SK-N-MC (cell line): ENCODE data around the gene WNT6.

Experiments
- DNase-seq: peaks from one replicate; pipeline ENCODE4 v3.0.0-alpha.2; 2011; ENCODE audit warnings: low read depth, low spot score
- H3K27ac ChIP-seq: fragments of 200-600 bp; sonication (generic); 2 replicates; pipeline ENCODE4 v1.5.1; 2016; ENCODE audit warnings: mixed run types
- H3K36me3 ChIP-seq: fragments of 200-600 bp; sonication (generic); 2 replicates; pipeline ENCODE4 v1.6.1; 2017; ENCODE audit warnings: antibody characterized with exemption, low read length, mixed read lengths; ENCODE audit not compliant: insufficient read depth
- H3K4me3 ChIP-seq: fragments of 200-600 bp; sonication (generic); 2 replicates; pipeline ENCODE4 v1.5.1; 2016
- H3K9ac ChIP-seq: fragments of 200-600 bp; sonication (generic); 2 replicates; pipeline ENCODE4 v1.8.0; 2017; ENCODE audit warnings: mixed run types, mixed read lengths; ENCODE audit not compliant: insufficient read length
- H3K9me3 ChIP-seq: fragments of 200-600 bp; sonication (generic); 2 replicates; pipeline ENCODE4 v1.6.1; 2017; ENCODE audit warnings: low read depth, mild to moderate bottlenecking, antibody characterized with exemption, low read length, moderate library complexity, mixed read lengths
- EZH2 ChIP-seq: fragments of 200-600 bp; sonication (generic); IDR thresholded peaks from one replicate; pipeline ENCODE4 v1.6.1; 2017; ENCODE audit warnings: antibody characterized with exemption
- FOXP2 ChIP-seq: optimal IDR thresholded peaks from 2 replicates; pipeline ENCODE3; 2011; ENCODE audit warnings: mild to moderate bottlenecking, moderate library complexity; ENCODE audit not compliant: insufficient read depth; ENCODE audit errors: extremely low read length, control extremely low read depth
- POLR2AphosphoS5 ChIP-seq: IDR thresholded peaks from 2 replicates; pipeline ENCODE4 v1.6.1; 2012; ENCODE audit warnings: mild to moderate bottlenecking, low read depth, low read length, borderline replicate concordance

WNT6 gene

DNA sequence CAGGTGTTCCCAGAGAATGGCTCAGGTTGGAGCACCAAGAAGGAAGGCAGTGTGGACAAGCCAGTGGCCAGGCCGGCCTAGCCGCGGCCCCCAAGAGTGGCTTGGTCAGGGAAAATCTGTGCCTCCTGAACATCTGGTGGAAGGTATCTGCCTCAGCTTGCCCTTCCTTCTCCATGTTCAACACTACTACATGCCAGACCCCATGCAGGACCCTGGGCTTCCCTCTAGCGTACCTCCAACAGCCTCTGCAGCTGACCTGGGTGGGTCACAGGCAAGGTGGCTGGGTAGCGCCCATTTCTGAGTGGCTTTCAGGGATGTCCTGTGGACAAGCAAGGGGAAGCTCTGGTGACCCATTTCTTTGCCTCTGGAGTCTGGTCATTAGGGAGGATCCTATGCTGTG, 28.7 kb downstream of the WNT6 start:
- no peak for TF ChIP-seq FOXP2
- no peak for TF ChIP-seq POLR2AphosphoS5
- TF ChIP-seq EZH2 = no peak
- Histone ChIP-seq H3K4me3 (no peak overlapping the region), H3K9ac (no peak overlapping the region), H3K9me3 (no peaks in the 10 kb centered on the region), H3K27ac (0 out of 2 replicates have a peak overlapping the region, but pooled peaks have one; percentile 42), H3K36me3 (peaks cover 5% of the 10 kb centered on the region; the same call in 1 of the 2 replicates)
- no peak for DNase-seq

DNA sequence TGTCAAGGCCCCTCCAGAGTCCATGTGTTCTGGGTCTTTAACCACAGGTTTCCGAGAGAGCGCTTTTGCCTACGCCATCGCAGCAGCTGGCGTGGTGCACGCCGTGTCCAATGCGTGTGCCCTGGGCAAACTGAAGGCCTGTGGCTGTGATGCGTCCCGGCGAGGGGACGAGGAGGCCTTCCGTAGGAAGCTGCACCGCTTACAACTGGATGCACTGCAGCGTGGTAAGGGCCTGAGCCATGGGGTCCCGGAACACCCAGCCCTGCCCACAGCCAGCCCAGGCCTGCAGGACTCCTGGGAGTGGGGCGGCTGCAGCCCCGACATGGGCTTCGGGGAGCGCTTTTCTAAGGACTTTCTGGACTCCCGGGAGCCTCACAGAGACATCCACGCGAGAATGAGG, 30.3 kb downstream of the WNT6 start:
- H3K4me3 ChIP-seq = no peak overlapping the region
- no peak overlapping the region for H3K27ac ChIP-seq
- H3K36me3 ChIP-seq = peaks cover 5% of the 10 kb centered on the region; the same call in 1 of the 2 replicates
- H3K9ac ChIP-seq = no peak overlapping the region
- TF ChIP-seq FOXP2 (no peak), EZH2 (no peak), POLR2AphosphoS5 (no peak)
- H3K9me3 ChIP-seq = no peaks in the 10 kb centered on the region
- no peak for DNase-seq

GRCh38 chr2:218890369-218890768, 30.8 kb downstream of the WNT6 start:
- Histone ChIP-seq H3K36me3 (peaks cover 5% of the 10 kb centered on the region; the same call in 1 of the 2 replicates), H3K4me3 (no peak overlapping the region), H3K27ac (no peak overlapping the region), H3K9me3 (no peaks in the 10 kb centered on the region), H3K9ac (no peak overlapping the region)
- DNase-seq = no peak
- TF ChIP-seq FOXP2 = no peak
- no peak for TF ChIP-seq POLR2AphosphoS5
- TF ChIP-seq EZH2 = no peak

- Histone ChIP-seq H3K27ac (peak overlapping the region; percentile 11), H3K9ac (no peak overlapping the region), H3K9me3 (no peaks in the 10 kb centered on the region), H3K4me3 (peak overlapping the region; percentile 80; the same call in 1 of the 2 replicates), H3K36me3 (peaks cover 5% of the 10 kb centered on the region; the same call in 1 of the 2 replicates)
- TF ChIP-seq POLR2AphosphoS5 = no peak
- TF ChIP-seq FOXP2 = no peak
- no peak for TF ChIP-seq EZH2
- no peak for DNase-seq
These were observed 31.9 kb downstream of the WNT6 start for GRCh38 chr2:218891275-218892135.

GRCh38 chr2:218892693-218893348, 33.2 kb downstream of the WNT6 start:
- H3K9me3 ChIP-seq = no peaks in the 10 kb centered on the region
- no peak for DNase-seq
- peak overlapping the region; percentile 80 for H3K4me3 ChIP-seq
- TF ChIP-seq FOXP2 = no peak
- peak; percentile 55 for TF ChIP-seq POLR2AphosphoS5
- H3K27ac ChIP-seq = peak overlapping the region; percentile 86
- H3K36me3 ChIP-seq = peaks cover 5% of the 10 kb centered on the region; the same call in 1 of the 2 replicates
- peak overlapping the region; percentile 53 for H3K9ac ChIP-seq

GRCh38 chr2:218893349-218894150, 33.9 kb downstream of the WNT6 start:
- no peak for DNase-seq
- Histone ChIP-seq H3K36me3 (peaks cover 5% of the 10 kb centered on the region; the same call in 1 of the 2 replicates), H3K4me3 (peak overlapping the region; percentile 80), H3K9ac (peak overlapping the region; percentile 53), H3K27ac (peak overlapping the region; percentile 86), H3K9me3 (no peaks in the 10 kb centered on the region)
- TF ChIP-seq POLR2AphosphoS5 (0 out of 2 replicates have a peak, but pooled peaks have one; percentile 22), FOXP2 (no peak)

DNA sequence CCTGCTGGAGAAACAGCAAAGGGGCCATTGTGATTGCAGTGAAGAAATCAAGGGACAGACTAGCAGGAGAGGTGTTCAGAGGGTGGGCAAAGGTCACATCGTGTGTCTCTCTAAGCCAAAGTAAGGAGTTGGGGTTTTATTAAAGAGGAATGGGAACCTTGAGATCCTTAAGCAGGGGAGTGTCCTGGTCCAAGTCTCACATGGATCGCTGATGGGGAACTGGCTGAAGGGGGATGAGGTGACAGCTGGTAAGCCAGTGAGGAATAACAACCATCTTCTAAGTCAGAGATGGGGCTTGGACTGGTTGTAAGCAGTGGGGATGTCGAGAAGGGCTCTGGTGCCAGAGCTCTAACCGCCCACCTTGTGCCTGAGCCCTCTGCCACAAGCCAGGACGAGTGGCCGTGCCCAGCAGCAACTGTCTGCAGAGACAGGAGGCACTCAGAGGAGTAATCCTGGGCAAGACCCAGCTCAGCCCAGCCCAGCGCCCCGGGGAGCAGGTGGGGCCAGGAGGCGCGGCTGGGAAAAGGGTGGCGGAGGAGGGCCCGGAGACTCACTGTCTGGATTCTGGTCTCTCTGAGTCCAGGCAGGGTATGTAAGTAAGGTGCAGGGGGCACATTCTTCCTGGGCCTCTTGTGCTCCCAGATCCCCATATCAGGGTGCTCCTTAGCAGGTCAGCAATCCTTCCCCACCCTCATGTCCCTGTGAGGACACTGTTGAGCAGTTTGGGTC, 34.7 kb downstream of the WNT6 start:
- peak overlapping the region; percentile 80 for H3K4me3 ChIP-seq
- H3K9me3 ChIP-seq = no peaks in the 10 kb centered on the region
- DNase-seq = no peak
- H3K36me3 ChIP-seq = peaks cover 5% of the 10 kb centered on the region; the same call in 1 of the 2 replicates
- H3K9ac ChIP-seq = no peak overlapping the region
- no peak for TF ChIP-seq EZH2
- TF ChIP-seq POLR2AphosphoS5 = peak; percentile 47; the same call in 1 of the 2 replicates
- peak overlapping the region; percentile 86 for H3K27ac ChIP-seq

DNA sequence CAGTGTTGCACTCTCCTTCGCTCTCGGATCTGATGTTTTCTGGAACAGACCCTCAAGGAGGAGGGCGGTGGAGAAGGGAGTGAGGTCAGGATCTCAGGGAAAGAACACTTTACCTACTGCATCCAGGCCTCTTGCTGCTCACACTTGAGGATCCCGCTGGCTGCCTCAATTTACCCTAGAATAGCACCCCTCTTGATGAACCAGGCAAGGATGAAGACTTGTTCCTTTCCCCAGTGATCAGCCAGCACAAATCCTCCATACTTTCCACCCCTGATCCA, 35.2 kb downstream of the WNT6 start:
- Histone ChIP-seq H3K4me3 (no peak overlapping the region; the same call in 1 of the 2 replicates), H3K9me3 (no peaks in the 10 kb centered on the region), H3K27ac (peak overlapping the region; percentile 86), H3K9ac (no peak overlapping the region), H3K36me3 (peaks cover 5% of the 10 kb centered on the region; the same call in 1 of the 2 replicates)
- no peak for TF ChIP-seq EZH2
- TF ChIP-seq FOXP2 = no peak
- no peak for TF ChIP-seq POLR2AphosphoS5
- DNase-seq = no peak
